Medulla oblongata (tissue), 1 donor: Measurements from ENCODE around the gene RPS15.

Experiments used
- DNase-seq: peaks from one replicate; pipeline ENCODE4 v3.0.0-alpha.2; 2015; ENCODE audit errors: extremely low spot score

The RPS15 gene

DNA sequence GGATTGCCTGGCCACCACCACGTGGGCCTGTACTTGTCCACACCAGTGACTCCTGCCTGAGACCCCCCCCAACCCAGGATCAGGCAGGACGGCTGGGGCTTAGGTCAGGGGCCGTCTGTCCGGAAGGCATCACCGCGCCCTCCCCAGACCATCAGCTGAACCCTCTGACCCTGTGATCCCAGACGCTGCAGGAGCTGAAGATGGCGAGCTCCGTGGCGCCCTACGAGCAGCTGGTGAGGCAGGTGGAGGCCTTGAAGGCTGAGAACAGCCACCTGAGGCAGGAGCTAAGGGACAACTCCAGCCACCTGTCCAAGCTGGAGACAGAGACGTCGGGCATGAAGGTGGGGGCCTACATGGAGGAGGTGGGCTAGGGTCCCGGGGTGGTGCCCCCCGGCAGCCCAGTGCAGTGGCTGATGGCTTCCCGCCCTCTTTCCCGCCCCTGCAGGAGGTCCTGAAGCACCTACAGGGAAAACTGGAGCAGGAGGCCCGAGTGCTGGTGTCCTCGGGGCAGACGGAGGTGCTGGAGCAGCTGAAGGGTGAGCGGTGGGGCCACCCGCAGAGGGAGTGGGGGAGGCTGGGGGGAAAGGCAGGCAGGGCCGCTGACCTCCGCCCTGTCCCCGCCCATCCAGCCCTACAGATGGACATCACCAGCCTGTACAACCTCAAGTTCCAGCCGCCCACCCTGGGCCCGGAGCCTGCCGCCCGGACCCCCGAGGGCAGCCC is 14.8 kb downstream of the RPS15 start:
- no peak for DNase-seq

DNA sequence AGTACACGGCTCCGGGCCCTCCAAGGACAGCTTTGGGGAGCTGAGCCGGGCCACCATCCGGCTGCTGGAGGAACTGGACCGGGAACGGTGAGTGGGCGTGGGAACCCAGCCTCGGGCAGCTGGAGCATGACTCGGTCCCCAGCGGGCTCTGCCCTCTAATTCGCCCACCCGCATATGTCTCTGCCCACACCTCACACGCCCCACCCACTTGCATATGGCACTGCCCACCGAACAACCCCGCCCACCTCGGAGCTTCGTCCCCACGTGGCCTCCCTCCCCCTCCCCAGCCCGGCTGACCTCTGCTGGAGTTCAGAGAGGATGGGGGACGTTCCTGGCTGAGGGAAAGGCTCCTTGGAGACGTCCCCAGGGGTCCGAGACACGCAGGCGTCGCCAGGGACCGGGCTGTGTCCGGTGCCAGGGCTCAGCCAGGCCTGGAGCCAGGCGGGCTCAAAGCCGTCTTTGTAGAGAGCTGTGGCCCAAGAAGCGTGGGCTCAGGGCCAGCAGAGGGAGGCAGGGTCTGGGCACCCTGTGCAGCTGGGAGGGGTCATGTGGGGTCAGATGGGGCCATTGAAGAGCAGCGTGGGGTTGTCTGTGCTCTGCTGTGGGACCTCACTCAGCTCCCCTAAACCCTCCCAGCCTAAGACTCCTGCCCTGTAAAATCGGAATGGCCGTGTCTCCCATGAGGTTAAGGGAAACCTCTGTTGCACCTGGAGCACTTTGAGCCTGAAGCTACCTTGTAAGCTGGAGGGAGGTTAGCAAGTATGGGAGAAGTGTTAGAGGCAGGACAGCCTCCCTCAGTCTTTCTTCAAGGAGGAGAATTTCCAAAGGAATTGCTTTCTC is 15.5 kb downstream of the RPS15 start:
- peak; percentile 98 for DNase-seq

DNA sequence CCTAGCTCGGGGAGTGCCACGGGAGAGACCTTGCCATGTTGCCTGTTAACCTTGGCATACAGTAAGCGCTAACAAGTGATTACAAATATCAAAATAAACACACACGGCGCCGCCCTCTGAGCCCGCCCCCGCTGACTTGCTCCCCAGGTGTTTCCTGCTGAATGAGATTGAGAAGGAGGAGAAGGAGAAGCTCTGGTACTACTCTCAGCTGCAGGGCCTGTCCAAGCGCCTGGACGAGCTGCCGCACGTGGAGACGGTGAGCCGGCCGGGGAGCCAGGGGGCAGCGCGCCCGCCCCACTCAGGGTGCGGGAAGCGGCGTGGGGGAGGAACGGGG is 16.8 kb downstream of the RPS15 start:
- DNase-seq, result no peak

DNA sequence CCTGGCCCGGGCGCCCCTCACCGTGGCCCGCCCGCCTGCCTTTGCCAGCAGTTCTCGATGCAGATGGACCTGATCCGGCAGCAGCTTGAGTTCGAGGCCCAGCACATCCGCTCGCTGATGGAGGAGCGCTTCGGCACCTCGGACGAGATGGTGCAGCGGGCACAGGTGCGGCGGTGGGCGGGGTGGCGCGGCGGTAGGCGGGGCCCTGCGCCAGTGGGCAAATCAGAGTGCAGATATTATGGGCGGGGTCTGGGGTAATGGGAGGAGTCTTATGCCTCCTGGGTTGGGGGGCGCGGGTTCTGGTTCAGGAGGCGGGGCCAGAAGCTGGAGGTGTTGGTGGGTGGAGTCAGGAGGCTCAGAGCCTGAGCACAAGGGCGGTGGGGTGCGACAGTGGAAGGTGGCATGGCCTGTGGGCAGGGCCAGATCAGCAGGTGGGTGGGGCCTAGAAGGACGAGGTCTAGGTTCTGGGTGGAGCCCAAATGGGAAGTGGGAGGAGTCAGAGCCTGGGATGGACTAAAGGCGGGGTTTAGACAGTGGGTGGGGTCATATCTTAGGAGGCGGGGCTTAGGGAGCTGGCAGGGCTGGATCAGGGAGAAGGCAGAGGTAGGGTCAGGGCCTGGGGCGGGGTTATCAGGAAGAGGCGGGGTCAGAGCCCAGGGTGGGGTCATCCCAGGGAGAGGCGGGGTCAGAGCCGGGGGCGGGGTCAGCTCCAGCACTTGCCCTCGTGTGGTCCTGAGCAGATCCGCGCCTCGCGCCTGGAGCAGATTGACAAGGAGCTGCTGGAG is 17.3 kb downstream of the RPS15 start:
- DNase-seq, result peak; percentile 58

DNA sequence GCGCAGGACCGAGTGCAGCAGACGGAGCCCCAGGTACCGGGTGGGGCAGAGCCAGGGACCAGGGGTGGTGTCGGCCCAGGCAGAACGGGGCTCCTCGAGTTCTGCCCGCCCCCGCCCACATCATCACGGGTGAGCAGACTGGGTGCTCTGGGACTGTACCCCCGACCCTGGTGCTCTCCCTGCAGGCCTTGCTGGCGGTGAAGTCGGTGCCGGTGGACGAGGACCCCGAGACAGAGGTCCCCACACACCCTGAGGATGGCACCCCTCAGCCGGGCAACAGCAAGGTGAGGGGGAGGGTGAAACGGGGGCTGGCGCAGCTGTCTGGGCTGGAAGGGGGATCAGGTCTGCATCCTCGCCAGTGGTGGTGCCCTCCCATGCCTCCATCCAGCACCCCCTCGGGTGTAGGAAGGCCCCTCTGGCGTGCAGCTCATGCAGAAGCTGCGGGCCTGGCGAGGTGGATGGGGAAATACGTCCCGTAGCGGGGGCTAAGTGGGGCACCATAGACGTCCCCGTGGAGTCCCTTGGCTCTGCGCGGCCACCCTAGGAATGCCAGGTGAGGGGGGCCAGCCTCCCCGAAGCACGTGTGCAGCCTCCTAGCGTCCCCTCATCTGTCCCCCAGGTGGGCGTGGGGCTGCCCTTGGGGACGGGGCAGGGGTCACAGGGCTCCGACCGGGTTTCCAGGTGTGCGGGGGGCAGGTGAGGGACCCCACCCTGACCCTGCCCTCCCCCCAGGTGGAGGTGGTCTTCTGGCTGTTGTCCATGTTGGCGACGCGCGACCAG is 18.1 kb downstream of the RPS15 start:
- no peak for DNase-seq

DNA sequence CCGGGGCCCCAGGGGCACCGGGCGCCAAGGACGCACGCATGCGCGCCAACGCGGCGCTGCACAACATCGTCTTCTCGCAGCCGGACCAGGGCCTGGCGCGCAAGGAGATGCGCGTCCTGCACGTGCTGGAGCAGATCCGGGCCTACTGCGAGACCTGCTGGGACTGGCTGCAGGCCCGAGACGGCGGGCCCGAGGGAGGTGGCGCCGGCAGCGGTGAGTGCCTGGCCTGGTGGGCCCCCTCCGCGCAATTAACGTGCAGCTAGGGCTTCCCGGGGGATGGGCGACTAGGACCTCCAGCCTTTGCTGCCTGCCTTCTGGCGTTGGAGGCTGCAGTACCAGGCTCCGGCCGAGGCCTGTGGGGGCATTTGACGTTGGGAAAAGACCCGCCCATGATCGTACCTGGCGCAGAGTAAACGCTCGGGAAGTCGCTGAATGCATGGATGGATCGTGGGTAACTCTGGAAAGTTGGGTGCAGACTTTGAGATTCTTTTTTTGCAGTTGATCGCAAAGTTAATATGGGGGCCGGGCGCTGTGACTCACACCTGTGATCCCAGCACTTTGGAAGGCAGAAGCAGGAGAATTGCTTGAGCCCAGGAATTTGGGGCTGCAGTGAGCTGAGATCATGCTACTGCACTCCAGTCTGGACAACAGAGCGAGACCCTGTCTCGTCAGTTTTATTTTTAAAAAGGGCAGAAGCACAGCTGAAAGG is 19.0 kb downstream of the RPS15 start:
- DNase-seq, result no peak

DNA sequence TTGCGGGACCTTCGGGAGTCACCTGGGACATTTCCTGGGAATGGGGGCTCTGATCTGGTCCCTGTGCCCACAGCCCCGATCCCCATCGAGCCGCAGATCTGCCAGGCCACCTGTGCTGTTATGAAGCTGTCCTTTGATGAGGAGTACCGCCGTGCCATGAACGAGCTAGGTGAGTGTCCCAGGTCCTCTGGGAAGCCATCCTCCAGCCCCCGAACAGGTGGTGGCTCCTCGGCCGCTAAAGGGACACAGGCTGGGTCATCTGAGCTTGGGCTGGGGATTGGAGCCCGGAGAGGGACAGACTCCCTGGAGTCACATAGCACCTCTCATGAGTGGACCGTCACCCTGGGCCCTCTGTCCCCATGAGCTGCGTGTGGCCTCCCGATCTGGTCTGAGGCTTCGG is 19.7 kb downstream of the RPS15 start:
- no peak for DNase-seq

DNA sequence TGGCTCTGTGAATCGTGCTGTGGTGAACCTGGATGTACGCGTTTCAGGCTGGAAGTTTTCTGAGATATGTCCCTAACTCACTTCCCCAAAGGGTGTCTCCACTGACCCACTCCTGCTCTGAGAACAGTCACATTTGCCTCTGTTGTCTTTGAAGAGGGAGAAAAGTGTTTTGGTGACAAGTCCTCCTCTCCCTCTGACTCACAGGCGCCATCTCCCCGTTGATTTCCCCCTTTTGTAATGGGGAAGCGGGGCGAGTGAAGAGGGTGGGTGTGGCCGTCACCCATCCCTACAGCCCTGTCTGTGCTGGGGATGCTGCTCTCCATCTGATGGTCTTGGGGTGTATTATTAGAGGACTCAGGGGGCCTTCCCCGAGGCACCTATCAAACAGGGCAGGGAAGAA is 21.3 kb downstream of the RPS15 start:
- DNase-seq, result no peak

DNA sequence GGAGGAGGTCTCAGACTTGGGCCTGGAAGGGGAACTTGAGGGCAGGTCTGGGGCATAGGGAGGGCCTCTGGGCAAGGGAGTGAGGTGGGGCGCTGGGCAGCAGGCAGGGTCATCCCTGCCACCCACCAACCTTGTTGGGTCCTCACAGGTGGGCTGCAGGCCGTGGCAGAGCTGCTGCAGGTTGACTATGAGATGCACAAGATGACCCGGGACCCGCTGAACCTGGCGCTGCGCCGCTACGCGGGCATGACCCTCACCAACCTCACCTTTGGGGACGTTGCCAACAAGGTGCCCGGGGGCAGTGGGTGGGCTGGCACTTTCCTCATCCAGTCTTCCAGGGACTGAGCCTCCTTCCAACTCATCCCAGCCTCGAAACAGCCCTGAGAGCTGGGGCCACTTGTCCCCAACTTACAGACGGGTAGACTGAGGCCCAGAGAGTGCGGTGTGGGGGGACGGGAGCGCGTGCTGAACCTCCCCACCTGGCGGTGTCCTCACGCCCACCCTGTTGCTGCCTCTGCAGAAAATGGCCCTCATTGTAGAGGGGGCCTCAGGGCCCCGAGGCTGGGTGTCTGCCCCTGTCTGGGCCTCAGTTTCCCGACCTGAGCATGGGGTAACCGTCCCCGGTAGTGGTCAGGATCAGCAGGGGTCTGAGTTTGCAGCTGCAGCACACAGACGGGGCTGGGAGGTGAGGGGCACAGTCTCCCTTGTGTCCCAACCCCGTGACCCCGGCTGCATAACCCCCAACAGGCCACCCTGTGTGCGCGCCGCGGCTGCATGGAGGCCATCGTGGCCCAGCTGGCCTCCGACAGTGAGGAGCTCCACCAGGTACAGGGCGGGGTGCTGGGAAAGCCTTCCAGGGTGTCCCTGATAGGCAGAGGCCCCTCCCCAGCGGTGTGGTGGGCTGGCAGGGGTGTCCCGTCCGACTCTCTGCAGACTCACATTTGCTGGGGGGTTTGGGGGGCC is 22.1 kb downstream of the RPS15 start:
- no peak for DNase-seq

DNA sequence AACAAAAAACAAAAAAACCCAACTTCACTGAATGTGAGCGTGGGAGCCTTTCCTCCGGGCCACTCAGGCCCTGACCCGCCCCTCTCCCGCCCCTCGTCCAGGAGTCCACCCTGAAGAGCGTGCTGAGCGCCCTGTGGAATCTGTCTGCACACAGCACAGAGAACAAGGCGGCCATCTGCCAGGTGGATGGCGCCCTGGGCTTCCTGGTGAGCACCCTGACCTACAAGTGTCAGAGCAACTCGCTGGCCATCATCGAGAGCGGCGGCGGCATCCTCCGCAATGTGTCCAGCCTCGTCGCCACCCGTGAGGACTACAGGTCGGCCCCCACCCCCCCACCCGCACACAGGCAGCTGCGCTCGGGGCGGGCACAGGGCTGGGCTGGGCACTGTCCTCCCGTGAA is 23.7 kb downstream of the RPS15 start:
- DNase-seq, result no peak

DNA sequence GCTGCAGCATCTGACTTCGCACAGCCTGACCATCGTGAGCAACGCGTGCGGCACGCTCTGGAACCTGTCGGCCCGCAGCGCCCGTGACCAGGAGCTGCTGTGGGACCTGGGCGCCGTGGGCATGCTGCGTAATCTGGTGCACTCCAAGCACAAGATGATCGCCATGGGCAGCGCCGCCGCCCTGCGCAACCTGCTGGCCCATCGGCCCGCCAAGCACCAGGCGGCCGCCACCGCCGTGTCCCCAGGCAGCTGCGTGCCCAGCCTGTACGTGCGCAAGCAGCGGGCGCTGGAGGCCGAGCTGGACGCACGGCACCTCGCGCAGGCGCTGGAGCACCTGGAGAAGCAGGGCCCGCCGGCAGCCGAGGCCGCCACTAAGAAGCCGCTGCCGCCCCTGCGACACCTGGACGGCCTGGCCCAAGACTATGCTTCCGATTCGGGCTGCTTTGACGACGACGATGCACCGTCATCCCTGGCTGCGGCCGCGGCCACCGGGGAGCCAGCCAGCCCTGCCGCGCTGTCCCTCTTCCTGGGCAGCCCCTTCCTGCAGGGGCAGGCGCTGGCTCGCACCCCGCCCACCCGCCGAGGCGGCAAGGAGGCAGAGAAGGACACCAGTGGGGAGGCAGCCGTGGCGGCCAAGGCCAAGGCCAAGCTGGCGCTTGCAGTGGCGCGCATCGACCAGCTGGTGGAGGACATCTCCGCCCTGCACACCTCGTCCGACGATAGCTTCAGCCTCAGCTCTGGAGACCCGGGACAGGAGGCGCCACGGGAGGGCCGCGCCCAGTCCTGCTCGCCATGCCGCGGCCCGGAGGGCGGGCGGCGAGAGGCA is 27.2 kb downstream of the RPS15 start:
- DNase-seq, result no peak

DNA sequence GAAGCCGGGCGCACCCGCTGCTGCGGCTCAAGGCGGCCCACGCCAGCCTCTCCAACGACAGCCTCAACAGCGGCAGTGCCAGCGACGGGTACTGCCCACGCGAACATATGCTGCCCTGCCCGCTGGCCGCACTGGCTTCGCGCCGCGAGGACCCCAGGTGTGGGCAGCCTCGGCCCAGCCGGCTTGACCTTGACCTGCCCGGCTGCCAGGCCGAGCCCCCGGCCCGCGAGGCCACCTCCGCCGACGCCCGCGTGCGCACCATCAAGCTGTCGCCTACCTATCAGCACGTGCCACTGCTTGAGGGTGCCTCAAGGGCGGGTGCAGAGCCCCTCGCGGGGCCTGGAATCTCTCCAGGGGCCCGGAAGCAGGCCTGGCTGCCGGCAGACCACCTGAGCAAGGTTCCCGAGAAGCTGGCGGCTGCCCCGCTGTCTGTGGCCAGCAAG is 27.8 kb downstream of the RPS15 start:
- no peak for DNase-seq

DNA sequence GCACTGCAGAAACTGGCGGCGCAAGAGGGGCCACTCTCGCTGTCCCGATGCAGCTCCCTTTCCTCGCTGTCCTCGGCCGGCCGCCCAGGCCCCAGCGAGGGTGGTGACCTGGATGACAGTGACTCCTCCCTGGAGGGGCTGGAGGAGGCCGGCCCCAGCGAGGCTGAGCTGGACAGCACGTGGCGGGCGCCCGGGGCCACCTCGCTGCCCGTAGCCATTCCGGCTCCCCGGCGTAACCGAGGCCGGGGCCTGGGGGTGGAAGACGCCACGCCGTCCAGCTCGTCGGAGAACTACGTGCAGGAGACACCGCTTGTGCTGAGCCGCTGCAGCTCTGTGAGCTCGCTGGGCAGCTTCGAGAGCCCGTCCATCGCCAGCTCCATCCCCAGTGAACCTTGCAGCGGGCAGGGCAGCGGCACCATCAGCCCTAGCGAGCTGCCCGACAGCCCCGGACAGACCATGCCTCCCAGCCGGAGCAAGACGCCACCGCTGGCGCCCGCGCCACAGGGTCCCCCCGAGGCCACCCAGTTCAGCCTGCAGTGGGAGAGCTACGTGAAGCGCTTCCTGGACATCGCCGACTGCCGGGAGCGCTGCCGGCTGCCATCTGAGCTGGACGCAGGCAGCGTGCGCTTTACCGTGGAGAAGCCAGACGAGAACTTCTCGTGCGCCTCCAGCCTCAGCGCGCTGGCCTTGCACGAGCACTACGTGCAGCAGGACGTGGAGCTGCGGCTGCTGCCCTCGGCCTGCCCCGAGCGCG is 28.4 kb downstream of the RPS15 start:
- no peak for DNase-seq

DNA sequence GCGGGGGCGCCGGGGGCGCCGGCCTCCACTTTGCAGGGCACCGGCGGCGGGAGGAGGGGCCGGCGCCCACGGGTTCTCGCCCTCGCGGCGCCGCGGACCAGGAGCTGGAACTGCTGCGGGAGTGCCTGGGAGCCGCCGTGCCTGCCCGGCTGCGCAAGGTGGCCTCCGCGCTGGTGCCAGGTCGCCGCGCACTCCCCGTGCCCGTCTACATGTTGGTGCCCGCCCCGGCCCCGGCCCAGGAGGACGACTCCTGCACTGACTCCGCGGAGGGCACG is 29.0 kb downstream of the RPS15 start:
- no peak for DNase-seq

DNA sequence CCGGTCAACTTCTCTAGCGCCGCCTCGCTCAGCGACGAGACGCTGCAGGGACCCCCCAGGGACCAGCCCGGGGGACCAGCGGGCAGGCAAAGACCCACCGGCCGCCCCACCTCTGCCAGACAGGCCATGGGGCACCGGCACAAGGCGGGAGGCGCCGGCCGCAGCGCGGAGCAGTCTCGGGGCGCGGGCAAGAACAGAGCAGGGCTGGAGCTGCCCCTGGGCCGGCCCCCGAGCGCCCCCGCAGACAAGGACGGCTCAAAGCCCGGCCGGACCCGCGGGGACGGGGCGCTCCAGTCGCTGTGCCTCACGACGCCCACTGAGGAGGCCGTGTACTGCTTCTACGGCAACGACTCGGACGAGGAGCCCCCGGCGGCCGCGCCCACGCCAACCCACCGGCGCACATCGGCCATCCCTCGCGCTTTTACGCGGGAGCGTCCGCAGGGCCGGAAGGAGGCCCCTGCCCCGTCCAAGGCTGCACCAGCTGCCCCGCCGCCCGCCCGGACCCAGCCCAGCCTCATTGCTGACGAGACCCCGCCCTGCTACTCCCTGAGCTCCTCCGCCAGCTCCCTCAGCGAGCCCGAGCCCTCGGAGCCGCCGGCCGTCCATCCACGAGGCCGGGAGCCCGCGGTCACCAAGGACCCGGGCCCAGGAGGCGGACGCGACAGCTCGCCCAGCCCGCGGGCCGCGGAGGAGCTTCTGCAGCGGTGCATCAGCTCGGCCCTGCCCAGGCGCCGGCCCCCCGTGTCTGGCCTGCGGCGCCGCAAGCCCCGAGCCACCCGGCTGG is 29.5 kb downstream of the RPS15 start:
- no peak for DNase-seq

DNA sequence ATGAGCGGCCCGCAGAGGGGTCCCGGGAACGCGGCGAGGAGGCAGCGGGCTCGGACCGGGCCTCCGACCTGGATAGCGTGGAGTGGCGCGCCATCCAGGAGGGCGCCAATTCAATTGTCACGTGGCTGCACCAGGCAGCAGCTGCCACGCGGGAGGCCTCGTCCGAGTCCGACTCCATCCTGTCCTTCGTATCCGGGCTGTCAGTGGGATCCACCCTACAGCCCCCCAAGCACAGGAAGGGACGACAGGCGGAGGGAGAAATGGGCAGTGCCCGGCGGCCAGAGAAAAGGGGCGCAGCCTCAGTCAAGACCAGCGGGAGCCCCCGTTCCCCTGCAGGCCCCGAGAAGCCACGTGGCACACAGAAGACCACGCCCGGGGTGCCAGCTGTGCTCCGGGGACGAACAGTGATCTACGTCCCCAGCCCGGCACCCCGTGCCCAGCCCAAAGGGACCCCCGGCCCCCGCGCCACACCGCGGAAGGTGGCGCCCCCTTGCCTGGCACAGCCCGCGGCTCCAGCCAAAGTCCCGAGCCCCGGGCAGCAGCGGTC is 30.2 kb downstream of the RPS15 start:
- DNase-seq, result no peak

DNA sequence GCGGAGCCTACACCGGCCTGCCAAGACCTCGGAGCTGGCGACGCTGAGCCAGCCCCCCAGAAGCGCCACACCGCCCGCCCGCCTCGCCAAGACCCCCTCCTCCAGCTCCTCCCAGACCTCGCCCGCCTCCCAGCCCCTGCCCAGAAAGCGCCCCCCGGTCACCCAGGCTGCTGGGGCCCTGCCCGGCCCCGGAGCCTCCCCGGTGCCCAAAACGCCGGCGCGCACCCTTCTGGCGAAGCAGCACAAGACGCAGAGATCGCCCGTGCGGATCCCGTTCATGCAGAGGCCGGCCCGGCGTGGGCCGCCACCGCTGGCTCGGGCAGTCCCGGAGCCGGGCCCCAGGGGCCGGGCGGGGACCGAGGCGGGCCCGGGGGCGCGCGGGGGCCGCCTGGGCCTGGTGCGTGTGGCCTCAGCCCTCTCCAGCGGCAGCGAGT is 30.6 kb downstream of the RPS15 start:
- no peak for DNase-seq
